Fibroblast of the aortic adventitia (primary cell): ENCODE measurements around the gene RCAN2. TPM values are rescaled to one million over a fixed set of nuclear protein-coding genes. Genes with fewer than 3 reads are reported as not detected.

Experiments used
- DNase-seq: peaks from one replicate; pipeline ENCODE4 v3.0.0-alpha.2; 2010; ENCODE audit warnings: low read depth
- H3K4me3 ChIP-seq: 2 replicates; pipeline ENCODE4 v1.5.1; 2011; ENCODE audit warnings: low read depth, mild to moderate bottlenecking, control low read depth, low read length, moderate library complexity
- total RNA-seq: library from RNA; depleted of rRNA; stranded (reverse); fragments of >200 nt; gene quantifications from 2 replicates; pipeline ENCODE4 v1.2.3, GENCODE V29; 2012; ENCODE audit warnings: low replicate concordance
- TF ChIP-seq, protein P1 (sequence below): IDR thresholded peaks from 2 replicates; pipeline ENCODE4 v1.5.1; 2011; ENCODE audit warnings: mild to moderate bottlenecking, low read length, control low read depth, inconsistent platforms; ENCODE audit not compliant: insufficient read depth

Gene RCAN2
- total RNA-seq, 1 donor, result 8.0 TPM

DNA sequence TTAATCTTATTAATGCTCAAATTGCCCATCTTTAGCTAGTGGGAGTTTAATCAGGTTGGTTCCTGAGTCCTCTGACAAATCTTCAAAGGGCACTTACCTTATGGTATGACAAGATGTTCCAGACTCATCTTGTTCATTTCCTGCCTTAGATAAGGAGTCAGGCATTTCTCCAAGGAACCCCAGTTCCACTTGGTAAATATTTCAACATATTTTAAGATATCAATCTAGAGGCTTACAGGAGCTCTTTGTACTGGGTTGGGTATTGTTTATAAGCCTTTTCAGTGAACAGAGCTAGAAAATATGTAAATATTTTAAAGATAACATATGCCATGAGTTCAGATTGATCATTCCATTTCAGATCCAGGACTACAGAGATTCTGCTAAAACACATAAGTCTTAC is 159.8 kb downstream of the RCAN2 start:
- DNase-seq, result no peak
- TF ChIP-seq, protein P1, sequence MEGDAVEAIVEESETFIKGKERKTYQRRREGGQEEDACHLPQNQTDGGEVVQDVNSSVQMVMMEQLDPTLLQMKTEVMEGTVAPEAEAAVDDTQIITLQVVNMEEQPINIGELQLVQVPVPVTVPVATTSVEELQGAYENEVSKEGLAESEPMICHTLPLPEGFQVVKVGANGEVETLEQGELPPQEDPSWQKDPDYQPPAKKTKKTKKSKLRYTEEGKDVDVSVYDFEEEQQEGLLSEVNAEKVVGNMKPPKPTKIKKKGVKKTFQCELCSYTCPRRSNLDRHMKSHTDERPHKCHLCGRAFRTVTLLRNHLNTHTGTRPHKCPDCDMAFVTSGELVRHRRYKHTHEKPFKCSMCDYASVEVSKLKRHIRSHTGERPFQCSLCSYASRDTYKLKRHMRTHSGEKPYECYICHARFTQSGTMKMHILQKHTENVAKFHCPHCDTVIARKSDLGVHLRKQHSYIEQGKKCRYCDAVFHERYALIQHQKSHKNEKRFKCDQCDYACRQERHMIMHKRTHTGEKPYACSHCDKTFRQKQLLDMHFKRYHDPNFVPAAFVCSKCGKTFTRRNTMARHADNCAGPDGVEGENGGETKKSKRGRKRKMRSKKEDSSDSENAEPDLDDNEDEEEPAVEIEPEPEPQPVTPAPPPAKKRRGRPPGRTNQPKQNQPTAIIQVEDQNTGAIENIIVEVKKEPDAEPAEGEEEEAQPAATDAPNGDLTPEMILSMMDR, result no peak
- H3K4me3 ChIP-seq, result no peak overlapping the region

DNA sequence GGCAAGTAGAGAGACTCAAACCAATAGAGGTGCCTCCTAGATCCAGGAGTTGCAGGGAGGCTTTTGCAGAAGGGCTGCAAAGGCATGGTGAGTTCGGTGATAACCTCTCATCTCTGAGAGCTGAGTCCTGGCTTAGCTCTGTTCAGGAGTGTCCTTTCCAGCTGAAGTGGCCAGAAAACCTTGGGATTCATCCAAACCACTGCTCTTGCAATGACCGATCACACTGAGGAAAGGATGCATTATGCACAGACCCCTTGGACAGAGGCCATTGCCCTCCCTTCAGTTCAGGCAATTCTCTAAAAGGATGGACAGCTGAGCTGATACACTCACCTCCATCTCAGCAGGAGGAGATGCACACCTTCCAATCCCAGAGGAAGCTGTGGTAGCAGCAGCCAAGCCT is 161.7 kb downstream of the RCAN2 start:
- TF ChIP-seq, protein P1, result no peak
- peak; percentile 59 for DNase-seq
- H3K4me3 ChIP-seq, result no peak overlapping the region

DNA sequence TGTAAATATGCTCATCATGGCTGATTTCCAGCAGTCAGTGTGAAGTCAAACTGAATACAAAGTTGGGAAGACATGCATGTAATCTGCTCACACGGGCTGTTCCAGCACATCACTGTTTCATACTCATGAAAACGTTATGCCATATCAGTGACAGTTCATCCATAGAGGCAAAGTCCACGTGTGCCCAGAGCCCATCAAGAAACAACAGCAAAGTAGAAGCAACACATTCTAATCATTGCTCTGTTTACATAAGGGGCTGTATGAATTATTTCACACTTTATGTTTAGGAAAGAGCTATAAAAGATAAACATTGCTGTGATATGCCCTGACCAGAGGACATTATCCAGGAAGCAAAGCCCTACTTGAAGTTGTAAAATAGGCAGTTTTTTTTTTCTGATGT is 163.5 kb downstream of the RCAN2 start:
- TF ChIP-seq, protein P1, result no peak
- DNase-seq, result no peak
- H3K4me3 ChIP-seq, result no peak overlapping the region

DNA sequence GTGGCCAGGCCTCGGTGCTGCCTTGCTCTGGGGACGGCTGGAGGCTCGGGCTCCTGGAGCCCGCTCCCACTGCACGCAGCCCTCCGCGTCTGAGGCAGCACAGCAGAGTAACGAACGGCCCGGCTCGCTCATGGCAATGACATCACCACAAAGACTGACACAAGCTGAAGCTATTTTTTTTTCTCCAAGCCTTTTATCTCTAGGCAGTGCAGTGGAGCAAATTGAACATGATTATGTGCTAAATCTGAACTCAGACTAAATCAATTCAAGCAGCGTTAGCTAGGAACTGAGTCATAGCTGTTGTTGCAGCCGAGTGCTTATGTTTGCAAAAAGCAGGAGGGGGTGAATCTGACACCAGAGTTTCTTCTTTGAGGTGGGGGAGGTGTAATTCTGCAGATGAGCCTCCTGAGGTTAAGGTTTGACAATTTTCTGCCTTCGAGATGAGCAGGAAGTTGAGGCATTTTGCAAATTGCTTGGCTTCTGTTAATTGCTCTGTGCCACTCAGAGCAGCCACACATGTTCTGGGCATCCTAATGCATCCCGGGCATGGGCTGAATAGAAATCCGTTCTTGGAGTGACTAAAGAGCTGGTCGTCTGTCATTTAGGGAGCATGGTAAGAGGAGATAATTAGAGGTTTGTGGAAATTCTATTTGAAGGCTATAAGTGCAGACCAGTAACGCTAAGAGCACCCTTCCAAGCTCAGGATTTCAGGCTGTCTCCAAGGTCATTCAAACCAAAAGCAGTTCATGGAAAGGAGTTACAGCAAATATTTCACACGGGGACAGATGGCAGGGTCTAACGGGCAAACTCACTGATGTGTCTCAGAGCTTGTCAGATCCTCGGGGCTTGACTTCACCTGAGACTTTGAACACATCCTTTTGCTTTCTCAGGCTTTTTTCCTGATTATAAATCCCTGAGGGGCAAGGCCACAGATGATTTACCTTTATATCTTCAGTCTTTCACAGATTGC is 165.4 kb downstream of the RCAN2 start:
- H3K4me3 ChIP-seq, result no peak overlapping the region
- DNase-seq, result peak; percentile 31
- TF ChIP-seq, protein P1, result no peak

DNA sequence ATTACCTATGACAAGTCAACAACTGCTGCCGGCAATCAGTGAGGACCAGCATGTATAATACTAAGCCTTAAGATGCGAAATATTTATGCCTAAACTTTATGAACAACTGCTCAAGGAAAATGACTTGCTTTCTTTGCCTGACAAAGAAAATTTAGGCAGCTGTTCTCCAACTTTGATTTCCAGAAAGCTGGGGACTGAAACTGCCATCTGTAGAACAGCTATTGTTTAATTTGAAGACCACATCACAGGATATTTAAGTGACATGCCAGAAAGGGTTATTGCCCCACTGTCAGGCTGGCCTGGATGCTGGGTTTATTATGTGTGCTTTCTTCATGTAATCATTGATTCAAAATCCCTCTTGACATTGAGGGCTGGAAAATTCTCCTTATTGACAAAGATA is 166.5 kb downstream of the RCAN2 start:
- no peak overlapping the region for H3K4me3 ChIP-seq
- DNase-seq, result no peak
- TF ChIP-seq, protein P1, result no peak

DNA sequence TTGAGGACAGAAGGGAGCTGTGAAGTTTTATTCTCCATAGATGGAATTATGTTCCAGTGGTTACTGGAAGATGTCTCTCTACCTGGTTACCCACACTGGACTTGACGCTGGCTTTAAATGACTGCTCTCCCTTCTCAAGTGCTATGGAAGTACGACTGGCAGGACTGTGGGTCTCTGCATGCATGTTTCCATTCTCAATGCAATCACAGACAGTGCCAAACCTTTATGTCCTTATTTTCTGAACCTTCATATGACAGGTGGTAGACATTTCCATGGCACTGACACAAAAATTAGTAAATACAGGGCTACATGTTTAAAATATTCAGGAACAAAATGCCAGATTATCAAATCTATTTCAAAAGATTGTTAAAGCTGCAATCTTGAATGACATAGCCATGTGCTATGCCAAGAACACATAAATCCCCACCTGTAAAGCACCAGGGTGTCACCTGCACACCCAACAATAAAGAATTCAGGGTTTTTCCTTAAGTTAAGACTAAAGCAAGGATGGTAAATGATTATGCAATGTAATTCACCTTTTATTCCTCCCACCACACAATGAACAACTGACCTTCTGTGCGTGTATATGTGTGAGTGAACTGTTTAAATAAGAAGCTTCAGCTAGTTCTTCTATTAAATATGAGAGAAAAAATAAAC is 167.2 kb downstream of the RCAN2 start:
- H3K4me3 ChIP-seq, result no peak overlapping the region
- TF ChIP-seq, protein P1, result no peak
- no peak for DNase-seq
